ENCODE results near the gene CDH13.
"Not testable (repeated sequence)": the region's sequence is repeated elsewhere in the genome, so short reads cannot be mapped to it uniquely, and the experiment has no call there.

The CDH13 gene

GRCh38 chr16:82884320-82884898 lies 257.6 kb downstream of the CDH13 start:
- DNase-seq (ENCODE audit: low read depth, low spot score), result no peak

- DNase-seq (ENCODE audit: low read depth, low spot score), result no peak
Measured at GRCh38 chr16:82886146-82886545, 259.4 kb downstream of the CDH13 start.

GRCh38 chr16:82888591-82889001 lies 261.8 kb downstream of the CDH13 start:
- DNase-seq (ENCODE audit: low read depth, low spot score), result no peak

- DNase-seq (ENCODE audit: low read depth, low spot score), result no peak
Measured at GRCh38 chr16:82891424-82891823, 264.7 kb downstream of the CDH13 start.

- no peak for DNase-seq (ENCODE audit: low read depth, low spot score)
Measured at GRCh38 chr16:82891918-82892317, 265.1 kb downstream of the CDH13 start.

GRCh38 chr16:82892324-82892723 lies 265.6 kb downstream of the CDH13 start:
- no peak for DNase-seq (ENCODE audit: low read depth, low spot score)

GRCh38 chr16:82895843-82896242 lies 269.1 kb downstream of the CDH13 start:
- DNase-seq (ENCODE audit: low read depth, low spot score), result no peak

GRCh38 chr16:82899006-82899405 lies 272.2 kb downstream of the CDH13 start:
- no peak for DNase-seq (ENCODE audit: low read depth, low spot score)

GRCh38 chr16:82899731-82900450 lies 273.1 kb downstream of the CDH13 start:
- DNase-seq (ENCODE audit: low read depth, low spot score), result no peak

- no peak for DNase-seq (ENCODE audit: low read depth, low spot score)
Measured at GRCh38 chr16:82900559-82900958, 273.8 kb downstream of the CDH13 start.

GRCh38 chr16:82911925-82912324 lies 285.2 kb downstream of the CDH13 start:
- DNase-seq (ENCODE audit: low read depth, low spot score), result no peak

- DNase-seq (ENCODE audit: low read depth, low spot score), result no peak
Measured at GRCh38 chr16:82915139-82915824, 288.5 kb downstream of the CDH13 start.

- DNase-seq (ENCODE audit: low read depth, low spot score), result no peak
Measured at GRCh38 chr16:82917886-82918595, 291.3 kb downstream of the CDH13 start.

GRCh38 chr16:82924075-82924854 lies 297.5 kb downstream of the CDH13 start:
- no peak for DNase-seq (ENCODE audit: low read depth, low spot score)

- no peak for DNase-seq (ENCODE audit: low read depth, low spot score)
Measured at GRCh38 chr16:82926500-82926899, 299.7 kb downstream of the CDH13 start.

GRCh38 chr16:82933933-82934332 lies 307.2 kb downstream of the CDH13 start:
- DNase-seq (ENCODE audit: low read depth, low spot score), result not testable (repeated sequence)

- no peak for DNase-seq (ENCODE audit: low read depth, low spot score)
Measured at GRCh38 chr16:82935766-82936165, 309.0 kb downstream of the CDH13 start.

- DNase-seq (ENCODE audit: low read depth, low spot score), result peak; percentile 13
Measured at GRCh38 chr16:82936941-82937551, 310.3 kb downstream of the CDH13 start.

- no peak for DNase-seq (ENCODE audit: low read depth, low spot score)
Measured at GRCh38 chr16:82937926-82938520, 311.3 kb downstream of the CDH13 start.

GRCh38 chr16:82943371-82943770 lies 316.6 kb downstream of the CDH13 start:
- no peak for DNase-seq (ENCODE audit: low read depth, low spot score)

Measured in brain pericyte (primary cell).